OCI-M2 (cell line): ENCODE measurements around the gene KIF23.
A peak's percentile ranks its signal among the peaks of the same experiment; 100 is the strongest.

Experiments used
- DNase-seq: peaks from one replicate; lab custom pipeline; 2025; ENCODE audit not compliant: unreplicated experiment; lab: John Stamatoyannopoulos, UW

Gene KIF23

DNA sequence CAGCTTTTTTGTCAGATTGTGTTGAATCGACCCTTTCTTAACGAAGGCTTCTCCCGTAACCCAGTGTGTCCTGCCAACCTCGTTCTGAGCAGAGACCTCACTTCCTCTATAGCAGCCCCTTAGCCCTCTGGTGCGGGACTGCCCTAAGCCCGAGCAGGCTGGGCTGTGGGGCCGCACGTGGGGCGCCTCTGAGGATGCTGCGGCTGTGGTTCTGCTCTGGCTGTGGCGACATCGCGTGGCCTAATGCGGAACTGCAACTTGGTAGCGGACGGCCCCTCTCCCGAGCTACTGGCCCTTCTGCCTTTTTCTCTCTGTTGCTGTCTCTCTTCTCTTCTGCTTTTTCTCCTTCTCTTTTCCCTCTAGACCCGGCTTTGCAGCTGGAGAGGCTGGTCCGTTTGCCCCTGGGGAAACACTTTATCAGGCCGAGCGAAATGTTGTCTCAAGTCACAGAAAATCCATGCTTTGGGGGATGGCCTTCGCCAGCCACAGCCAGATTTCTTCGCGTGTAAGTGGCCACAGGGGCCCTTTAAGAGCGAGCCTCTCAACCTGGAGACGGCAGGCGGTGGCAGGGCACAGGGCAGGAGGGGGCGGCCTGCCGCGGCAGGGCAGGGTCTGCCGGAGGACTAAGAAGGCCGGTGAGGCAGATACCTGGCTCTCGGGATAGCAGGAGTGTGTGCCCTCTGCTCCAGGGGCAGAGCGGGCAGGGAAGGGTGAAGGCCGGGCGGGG is 19.4 kb upstream of the KIF23 start:
- DNase-seq, result peak; percentile 17

DNA sequence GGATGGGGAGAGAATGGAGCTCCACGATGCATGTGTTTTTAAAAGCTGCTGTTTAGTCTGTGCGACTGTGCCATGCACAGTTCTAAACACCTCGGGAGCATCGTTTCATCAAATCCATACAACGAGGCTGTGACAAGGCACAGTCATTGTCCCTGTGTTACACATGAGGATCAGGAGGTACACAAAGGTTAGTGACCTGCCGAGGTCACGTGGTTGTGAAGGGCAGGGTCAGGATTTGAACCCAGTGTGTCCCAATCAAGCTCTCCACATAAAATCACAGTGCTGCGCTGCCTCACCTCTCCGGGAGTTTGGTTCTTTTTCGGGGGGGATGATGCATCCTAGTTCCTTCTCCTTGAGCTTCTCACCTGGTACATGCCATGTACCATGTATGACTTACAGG is 18.7 kb upstream of the KIF23 start:
- DNase-seq, result no peak

DNA sequence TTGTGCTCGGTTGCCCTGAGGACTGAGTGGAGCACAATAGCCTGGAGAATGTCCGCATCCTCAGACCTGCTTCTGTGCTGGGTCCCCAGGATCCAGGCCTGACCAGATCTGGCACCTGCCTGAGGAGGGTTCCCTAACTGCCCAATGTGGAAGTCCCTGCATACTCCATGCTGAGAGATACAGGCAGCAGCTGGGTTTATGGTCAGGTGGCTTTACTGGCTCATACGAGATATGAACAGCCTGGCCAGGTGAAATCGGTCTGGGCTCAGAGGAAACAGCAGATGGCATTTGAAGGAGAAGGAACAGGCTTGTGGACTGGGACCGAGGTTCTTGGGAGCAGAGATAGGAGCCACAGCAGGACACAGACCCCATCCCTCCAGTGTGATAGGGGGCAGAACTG is 18.2 kb upstream of the KIF23 start:
- no peak for DNase-seq

DNA sequence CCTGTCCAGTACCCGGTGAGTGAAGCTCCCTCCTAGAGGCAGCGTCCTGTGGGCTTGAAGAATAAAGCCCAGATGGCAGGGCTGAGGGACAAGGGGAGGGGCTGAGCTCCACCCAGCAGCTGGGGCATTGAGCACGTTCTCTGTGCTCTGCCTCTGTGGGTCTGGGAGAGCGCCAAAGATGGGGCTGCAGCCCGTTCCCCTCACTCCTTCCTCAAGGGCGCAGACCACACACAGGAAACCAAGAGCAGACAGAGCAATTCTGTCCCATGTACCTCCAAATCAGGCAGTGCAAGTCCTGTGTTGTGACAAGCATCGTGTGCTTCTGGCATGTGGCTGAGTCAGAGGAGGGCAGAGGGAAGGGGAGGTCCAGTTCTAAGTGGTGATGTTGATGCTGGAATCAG is 15.7 kb upstream of the KIF23 start:
- DNase-seq, result no peak

DNA sequence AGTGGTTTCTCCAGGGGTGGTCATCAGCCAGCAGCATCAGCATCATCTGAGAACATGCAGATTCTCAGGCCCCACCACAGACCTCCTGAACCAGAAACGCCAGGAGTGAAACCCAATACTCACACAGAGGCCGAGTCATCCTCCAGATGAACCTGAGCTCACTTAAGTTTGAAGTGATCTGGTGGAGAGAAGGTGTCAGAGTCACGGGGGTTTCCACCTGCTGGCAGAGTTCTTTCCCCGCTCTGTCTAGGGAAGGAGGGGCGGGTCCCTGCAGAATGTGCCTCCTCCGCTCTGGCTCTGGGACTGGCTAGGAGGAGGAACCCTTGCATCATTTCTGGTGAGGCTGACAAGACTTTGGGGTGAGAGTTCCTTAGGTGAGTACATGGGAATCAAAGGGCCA is 13.3 kb upstream of the KIF23 start:
- DNase-seq, result no peak

DNA sequence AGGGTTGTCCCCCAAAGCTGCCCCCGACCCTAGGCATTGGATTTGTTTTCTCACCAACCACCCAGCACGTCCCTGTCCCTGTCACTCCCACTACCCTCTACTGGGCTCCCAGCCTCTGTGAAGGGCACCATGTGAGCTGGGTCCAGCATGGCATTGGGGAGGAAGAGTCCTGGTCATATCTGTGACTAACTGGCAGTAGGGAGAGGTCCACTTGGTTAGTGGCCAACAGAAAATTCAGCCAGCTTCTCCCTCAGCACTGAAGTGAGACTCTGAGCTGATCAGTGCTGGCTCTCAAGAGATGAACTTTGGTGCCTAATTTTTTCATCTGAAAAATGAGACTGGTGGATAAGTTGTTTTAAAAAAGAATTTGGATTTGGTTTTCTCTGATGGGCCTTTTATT is 11.3 kb upstream of the KIF23 start:
- DNase-seq, result no peak

DNA sequence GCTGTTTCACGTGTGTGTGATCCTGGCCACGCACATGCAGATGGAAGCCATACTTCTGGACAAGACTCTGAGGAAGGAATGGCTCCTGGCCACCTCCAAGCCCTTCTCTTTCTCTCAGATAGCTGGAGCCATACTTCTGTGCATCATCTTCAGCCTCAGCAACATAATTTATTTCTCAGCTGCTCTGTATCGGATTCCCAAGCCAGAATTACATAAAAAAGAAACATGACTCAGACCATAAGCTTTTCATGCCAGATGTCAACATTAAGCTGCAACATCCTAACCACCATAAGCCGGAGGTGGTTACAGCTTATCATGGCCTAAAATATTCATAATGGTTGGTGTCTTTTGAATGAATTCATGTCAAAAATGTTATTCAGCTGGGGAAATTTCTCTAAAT is 10.6 kb upstream of the KIF23 start:
- DNase-seq, result no peak

DNA sequence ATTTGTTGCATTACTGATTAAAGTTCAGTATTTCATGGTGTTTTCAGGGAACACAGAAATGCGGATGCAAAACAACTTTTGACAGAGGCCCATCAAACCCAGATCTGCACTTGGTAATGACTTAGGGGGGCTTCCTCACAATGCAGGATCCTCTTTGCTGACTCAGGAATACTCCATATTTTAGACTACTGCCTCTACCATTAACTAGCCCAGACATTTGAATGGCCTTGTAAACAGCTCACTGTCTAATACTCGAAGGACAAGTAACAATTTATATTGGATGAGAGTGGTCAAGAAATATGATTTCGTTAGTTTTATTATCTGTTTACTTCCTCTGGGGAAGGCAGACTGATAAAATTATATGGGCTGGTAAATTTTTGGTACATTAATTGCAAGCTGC is 9.0 kb upstream of the KIF23 start:
- no peak for DNase-seq

DNA sequence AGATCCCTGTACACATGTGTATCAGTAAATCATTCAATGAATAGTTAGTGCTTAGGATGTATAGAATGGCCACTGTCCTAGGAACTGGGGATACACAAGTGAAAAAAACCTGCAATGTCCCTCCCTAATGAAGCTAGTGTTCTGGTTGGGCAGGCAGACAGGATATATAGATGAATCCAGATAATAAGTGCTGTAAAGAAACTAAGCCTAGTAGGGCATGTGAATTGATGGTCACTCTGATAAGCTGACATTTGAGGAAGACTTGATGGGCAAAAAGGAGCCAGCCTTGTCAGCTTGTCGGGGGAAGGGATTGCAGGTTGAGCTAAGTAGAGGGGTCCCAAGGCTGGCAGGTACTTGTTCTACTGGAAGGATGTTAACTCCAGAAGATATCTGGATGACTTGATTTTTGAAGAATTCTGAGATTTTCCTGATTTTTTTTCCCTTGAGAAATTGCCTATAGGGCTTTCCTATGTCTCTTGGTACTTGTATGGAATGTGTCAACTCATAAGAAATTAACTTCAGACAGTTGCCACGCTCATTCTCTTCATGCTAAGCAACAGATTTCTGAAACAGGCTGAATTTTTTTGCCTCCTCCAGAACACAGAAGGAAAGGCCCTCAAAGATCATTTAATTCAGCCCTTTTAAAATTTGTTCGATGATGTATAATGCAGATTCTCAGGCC is 6.3 kb upstream of the KIF23 start:
- no peak for DNase-seq

DNA sequence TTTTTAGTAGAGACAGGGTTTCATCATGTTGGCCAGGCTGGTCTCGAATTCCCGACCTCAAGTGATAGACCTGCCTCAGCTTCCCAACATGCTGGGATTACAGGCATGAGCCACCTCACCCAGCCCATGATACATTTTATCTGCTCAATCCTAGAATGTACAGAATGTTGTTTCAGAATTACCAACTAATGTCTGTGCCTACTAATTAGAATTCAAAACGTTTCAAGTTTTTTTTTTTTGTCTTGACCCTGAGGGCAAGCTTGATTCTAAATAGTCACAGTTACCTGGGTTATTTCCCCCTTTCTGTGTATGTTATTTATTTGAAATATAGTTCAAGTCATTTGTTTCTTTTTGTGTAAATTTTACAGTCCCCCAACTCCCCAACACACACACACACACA is 5.3 kb upstream of the KIF23 start:
- DNase-seq, result no peak

DNA sequence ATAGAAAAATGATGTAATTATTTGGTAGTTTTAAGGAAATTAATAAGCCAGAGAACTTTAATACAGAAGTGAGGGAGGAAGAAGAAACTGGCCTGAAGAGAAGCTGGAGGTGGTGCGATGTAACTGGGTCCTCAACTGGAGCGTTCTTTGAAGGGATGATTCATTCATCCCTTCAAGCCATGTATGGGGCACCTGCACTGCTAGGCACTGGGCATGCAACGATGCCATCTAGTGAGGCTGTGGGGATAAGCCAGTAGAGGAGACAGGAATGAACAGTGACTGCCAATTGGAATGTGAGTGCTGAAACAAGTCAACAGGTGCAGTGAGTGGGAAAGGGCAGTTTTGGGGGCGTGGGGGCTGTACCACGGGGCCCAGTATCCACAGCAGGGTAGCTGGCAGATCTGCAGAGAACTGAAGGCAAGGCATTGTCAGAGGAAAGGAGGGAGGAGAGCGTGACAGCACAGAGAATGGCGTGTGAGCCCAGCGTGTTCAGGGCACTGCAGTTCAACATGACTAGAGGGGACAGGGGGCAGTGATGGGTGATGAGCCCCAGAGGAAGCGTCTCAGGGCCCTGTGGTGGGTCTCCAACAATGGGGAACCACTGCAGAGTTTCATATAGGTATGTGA is 3.8 kb upstream of the KIF23 start:
- no peak for DNase-seq

DNA sequence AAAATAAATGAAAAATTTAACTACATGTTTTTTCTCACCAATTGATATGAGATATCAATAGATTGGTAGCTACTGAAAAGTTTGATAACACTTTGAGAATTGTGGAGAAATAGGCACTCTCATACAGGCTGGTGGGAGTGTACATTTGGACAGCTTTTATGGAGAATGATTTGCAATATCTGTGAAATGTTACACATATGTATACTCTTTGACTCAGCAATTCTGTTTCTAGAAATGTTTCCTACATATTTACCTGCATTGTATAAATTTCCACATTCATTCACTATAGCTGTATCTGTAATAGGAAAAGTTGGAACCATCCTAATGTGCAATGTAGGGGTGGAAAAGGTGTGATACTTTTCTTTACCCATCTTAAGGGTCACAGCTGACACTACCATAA is 1.9 kb upstream of the KIF23 start:
- DNase-seq, result no peak

DNA sequence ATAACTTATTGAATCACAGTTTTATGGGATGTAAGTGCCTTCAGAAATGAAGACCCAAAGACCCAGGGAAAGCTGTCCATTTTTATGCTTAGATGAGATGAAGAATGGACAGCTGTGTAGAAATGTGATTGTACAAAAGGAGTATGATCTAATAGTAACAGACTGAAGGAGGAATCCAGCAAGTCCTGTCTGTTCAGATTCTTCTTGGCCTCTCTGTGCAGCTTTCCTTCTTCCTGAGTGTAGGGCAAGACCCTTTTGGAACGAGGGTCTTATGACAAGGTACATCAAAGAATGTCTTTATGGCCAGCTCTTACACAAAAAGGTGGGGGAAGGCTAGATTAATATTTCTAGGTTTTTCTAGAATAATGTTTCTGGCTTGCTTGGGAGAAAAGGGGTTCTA is 1.4 kb upstream of the KIF23 start:
- DNase-seq, result no peak

DNA sequence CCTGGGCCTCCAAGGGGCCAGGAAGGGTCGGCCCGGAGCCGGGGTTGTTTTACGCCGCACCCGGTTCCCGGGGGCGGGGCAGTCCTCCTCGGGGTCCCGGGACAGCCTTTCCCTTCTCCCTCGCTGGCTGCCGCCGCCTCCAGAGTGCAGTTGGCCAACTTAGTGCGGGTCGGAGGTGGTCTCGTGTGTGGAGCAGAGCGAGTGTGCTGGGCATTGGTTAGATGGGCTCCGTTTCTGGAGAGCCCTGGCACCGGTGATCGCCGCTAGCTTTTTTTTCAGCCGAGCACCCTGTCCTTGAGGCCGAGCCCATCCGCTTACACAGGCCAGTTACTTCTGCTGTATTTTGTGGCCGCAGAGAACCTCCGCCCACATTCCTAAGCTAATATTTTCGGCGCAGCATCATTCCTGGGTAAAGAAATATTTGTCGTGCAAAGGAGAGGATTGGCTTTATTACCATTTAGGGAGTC is 585 bp downstream of the KIF23 start:
- DNase-seq, result no peak

DNA sequence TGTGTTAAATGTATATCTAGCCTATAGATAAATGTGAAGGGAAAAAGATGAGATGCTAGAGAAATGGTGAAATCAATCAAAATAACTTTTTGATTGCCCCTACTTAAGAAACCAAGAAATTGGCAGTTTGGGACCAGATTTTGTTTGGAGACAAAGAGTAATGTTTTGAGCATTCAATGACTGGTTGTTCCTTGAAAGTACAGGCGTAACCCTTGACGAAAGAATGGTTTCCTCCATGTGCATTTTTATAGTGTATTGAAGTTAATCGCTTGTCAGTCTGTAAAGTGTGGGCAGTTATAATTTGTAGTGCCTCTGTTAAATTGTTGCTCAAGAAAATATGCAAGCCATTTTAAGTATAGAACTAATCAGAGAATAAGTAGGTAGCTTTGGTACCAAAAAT is 1.2 kb downstream of the KIF23 start:
- DNase-seq, result no peak

DNA sequence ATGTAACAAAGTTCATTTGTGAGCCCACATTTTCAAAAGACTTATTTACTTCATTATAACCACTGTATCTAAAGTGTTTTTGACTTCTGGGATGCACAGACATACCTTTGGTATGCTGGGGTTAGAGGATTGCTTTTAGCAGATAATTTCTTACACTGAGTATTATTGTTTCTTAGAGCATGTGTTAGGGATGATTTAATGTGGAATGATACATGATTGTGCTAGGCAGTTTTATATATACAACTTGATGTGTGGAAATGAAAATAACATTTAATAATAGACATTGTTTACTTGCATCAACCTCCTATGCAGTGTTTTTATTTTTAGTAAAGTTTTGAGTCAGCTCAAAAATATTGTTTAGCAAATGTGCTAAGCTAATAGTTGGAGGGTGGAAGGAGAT is 3.4 kb downstream of the KIF23 start:
- DNase-seq, result no peak

DNA sequence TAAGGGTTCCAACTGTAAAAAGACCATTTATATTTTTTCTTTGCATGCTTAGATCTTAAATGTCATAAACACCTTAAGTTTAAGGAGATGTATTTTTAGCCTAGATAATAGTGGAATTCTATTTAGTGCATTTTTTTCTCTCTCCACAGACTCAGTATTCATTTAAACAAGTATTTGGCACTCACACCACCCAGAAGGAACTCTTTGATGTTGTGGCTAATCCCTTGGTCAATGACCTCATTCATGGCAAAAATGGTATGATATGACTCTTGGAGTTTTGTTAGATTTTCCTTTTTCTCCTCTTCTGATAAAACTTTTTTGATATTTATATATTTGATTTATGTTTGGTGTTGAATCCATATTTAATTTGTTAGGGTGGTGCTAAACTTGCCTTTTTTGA is 7.3 kb downstream of the KIF23 start:
- DNase-seq, result no peak

DNA sequence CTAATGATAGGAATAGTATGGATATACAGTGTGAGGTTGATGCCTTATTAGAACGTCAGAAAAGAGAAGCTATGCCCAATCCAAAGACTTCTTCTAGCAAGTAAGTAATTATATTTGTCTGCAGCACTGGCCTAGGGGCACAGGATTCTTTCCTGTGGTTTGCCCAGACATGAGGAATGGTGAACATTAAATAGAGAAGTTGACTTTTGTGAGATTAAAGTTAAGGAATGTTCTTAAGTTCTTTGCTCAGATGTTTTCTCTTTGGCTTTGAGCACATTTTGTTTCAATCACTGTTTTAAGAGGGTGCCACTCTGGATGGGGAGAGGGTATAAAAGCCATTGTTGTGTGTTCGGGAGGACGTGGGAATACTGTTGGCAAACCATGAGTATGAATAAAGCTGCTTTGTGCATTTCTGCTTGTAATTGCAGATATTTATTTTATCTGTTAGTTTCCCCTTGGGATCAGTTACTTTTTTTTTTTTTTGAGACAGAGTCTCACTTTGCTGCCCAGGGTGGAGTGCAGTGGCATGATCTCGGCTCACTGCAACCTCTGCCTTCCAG is 8.3 kb downstream of the KIF23 start:
- DNase-seq, result no peak

DNA sequence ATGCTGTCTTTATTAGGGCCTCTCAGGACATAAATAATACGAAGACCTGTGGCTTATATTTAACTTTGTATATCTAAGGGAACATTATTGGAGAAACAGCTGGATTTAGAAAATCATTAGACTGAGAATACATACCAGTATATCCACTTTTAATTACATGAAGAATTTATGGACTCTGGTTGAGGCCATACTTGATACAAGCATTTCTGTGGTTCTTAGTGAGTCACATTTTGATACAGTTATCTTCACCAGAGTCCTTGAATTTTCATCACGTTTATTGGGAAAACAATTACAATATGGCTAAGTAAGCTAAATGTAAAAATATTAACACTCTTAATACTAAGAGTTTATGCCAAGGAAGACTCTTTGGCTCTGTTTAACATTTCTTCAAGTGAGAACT is 9.9 kb downstream of the KIF23 start:
- no peak for DNase-seq

DNA sequence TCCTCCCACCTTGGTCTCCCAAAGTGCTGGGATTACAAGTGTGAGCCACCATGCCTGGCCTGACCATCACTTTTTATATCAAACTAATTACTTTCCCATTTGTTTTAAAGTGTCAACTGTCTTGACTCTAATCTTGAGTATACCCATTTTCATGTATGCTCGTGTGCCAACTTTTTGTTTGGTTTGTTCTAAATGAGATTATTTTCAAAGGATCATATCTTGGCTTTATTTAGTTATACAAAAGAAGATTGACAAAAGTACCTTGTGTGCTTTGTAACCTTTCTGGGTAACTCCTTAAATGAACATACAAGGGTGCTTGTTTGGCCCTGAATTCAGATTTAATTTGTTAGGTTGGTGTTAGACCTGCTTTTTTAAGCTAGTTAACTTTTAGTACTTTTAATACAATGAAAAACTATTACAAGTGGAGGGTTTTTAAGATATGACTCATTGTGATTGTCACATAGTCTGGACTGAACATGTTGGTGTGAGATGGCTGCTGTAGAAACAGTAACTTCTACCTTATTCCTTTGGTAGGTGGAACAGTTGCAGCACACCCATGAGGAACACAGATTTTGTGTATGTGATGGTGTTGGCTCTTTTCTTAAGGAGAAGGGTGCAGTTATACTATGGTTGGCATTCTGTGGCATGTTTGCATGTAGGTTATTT is 10.7 kb downstream of the KIF23 start:
- no peak for DNase-seq

DNA sequence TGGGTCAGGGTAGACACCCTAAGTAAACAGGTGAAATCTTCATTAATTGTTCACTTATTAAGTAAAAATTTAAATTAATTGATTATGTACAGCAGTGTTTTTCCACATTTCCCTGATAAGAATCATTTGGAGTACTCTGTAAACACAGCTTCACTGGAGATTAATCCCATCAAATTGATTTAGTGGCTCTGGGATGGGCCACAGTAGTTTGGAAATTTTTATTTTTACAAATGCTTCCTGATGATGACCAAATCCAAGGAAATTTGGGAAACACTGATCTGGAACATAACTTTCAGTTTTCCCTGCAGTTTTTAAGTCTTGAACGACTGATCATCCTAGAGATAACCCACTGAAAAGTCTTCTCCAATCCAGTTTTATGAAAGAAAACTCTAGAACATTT is 19.7 kb downstream of the KIF23 start:
- DNase-seq, result no peak

DNA sequence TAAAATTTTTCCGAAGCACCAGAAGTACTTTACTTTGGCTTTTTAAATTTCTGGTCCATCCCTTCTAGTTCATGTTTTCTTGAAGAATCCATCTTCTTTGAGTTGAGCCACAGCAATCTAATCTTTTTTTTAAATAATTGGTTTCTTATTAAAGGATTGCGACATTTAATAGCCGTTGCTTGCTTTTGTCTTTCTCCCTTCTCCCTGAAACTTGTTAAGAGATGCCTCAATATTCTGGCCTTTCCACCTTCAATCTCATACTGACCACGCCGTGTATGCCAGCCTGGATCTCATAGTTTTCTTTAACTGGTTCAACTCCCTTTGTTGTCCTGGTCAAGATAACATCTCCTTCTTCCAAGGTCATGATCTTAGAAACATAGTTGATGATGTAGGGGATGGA is 20.1 kb downstream of the KIF23 start:
- no peak for DNase-seq
